PFSK-1 (cell line): ENCODE data around the gene IL20RA.

Source experiments
- FOXP2 ChIP-seq: optimal IDR thresholded peaks from 2 replicates; pipeline ENCODE3; 2011; ENCODE audit warnings: borderline replicate concordance, control low read depth, inconsistent platforms; ENCODE audit not compliant: insufficient read depth; ENCODE audit errors: extremely low read length, extremely low read depth
- POLR2AphosphoS5 ChIP-seq: IDR thresholded peaks from 2 replicates; pipeline ENCODE4 v1.6.1; 2012; ENCODE audit warnings: low read depth, mild to moderate bottlenecking, control low read depth, low read length, moderate library complexity
- SIN3A ChIP-seq: IDR thresholded peaks from 2 replicates; pipeline ENCODE4 v1.6.1; 2012; ENCODE audit warnings: mild to moderate bottlenecking, low read length, moderate library complexity, borderline replicate concordance; ENCODE audit not compliant: insufficient read depth
- TAF1 ChIP-seq: IDR thresholded peaks from 2 replicates; pipeline ENCODE4 v1.6.1; 2012; ENCODE audit warnings: low read length, control low read depth, borderline replicate concordance; ENCODE audit not compliant: insufficient read depth
- TF ChIP-seq, protein P1 (sequence below), 2 experiments: IDR thresholded peaks; 2 replicates each; pipeline versions ENCODE4 v1.6.1 to v1.8.0; 2011 to 2012; ENCODE audit warnings: low read depth in 2 of 2, low read length in 2 of 2, control low read depth in 1 of 2, inconsistent platforms in 1 of 2, mild to moderate bottlenecking in 1 of 2, moderate library complexity in 1 of 2; ENCODE audit not compliant: insufficient read depth in 1 of 2

IL20RA gene

GRCh38 chr6:136990242-136990578, 54.6 kb downstream of the IL20RA start:
- TF ChIP-seq SIN3A (no peak), TAF1 (no peak), FOXP2 (no peak), POLR2AphosphoS5 (no peak)
- TF ChIP-seq, protein P1, sequence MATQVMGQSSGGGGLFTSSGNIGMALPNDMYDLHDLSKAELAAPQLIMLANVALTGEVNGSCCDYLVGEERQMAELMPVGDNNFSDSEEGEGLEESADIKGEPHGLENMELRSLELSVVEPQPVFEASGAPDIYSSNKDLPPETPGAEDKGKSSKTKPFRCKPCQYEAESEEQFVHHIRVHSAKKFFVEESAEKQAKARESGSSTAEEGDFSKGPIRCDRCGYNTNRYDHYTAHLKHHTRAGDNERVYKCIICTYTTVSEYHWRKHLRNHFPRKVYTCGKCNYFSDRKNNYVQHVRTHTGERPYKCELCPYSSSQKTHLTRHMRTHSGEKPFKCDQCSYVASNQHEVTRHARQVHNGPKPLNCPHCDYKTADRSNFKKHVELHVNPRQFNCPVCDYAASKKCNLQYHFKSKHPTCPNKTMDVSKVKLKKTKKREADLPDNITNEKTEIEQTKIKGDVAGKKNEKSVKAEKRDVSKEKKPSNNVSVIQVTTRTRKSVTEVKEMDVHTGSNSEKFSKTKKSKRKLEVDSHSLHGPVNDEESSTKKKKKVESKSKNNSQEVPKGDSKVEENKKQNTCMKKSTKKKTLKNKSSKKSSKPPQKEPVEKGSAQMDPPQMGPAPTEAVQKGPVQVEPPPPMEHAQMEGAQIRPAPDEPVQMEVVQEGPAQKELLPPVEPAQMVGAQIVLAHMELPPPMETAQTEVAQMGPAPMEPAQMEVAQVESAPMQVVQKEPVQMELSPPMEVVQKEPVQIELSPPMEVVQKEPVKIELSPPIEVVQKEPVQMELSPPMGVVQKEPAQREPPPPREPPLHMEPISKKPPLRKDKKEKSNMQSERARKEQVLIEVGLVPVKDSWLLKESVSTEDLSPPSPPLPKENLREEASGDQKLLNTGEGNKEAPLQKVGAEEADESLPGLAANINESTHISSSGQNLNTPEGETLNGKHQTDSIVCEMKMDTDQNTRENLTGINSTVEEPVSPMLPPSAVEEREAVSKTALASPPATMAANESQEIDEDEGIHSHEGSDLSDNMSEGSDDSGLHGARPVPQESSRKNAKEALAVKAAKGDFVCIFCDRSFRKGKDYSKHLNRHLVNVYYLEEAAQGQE (IDR thresholded peaks at IDR 0.05; ENCODE audit: insufficient read depth in 1 of 2, low read depth in 2 of 2, low read length in 2 of 2) = no peak

DNA sequence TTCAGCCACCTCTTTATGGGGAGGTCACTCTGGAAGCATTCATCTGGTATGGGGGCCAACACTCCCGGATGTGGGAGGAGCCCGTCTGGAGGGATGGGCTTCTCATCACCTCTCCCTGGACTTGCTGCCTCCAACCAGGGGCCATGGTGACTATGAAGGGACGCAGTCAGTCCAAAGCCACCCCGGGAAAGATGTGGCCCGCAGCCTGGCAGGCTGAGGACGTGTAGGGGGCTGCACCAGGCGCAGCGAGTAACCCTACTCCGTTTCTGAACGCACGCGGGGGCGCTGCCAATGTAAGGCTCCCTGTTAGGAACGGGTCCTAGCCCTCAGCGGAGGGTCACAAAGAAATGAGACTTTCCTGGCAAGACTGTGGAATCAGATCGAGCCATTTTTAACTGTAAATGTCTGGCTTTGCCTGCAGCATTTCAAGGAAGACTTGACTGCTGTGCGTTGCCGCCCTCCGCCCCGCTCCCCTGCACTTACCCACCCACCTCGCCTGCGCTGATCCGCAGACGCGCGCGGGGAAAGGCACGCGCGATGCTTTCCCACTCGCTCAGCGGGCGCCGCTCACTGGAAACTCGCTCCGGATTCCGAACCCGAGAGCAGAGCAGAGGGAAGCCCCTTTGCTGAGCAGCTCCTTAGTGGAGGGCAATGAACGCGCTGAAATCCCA, 55.1 kb downstream of the IL20RA start:
- TF ChIP-seq FOXP2 = no peak
- no peak for TF ChIP-seq TAF1
- TF ChIP-seq, protein P1 (IDR thresholded peaks at IDR 0.05; ENCODE audit: insufficient read depth in 1 of 2, low read depth in 2 of 2, low read length in 2 of 2) = no peak
- TF ChIP-seq POLR2AphosphoS5 = no peak
- no peak for TF ChIP-seq SIN3A

DNA sequence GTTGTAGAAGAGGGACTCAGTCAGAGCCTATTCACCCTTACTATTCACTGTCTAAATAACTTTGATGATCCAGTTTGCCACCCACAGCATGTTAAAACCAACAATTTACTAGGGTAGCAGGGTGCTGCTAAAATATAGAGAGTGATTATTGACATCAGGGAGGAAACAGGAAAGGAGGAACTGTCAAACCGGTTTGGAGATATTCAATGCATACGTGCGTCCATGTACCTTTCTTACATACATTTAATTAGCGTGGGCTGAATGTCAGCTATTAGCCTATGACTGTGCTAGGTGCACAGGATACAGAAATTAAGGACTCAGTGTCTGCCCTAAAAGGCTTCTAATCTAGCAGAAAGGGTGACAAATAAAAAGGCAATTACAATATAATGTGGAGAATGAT, 57.2 kb downstream of the IL20RA start:
- TF ChIP-seq POLR2AphosphoS5 (no peak), SIN3A (no peak), TAF1 (no peak), FOXP2 (no peak)
- TF ChIP-seq, protein P1 (IDR thresholded peaks at IDR 0.05; ENCODE audit: insufficient read depth in 1 of 2, low read depth in 2 of 2, low read length in 2 of 2) = no peak

- no peak for TF ChIP-seq SIN3A
- TF ChIP-seq, protein P1 (IDR thresholded peaks at IDR 0.05; ENCODE audit: insufficient read depth in 1 of 2, low read depth in 2 of 2, low read length in 2 of 2) = no peak
- no peak for TF ChIP-seq POLR2AphosphoS5
- TF ChIP-seq TAF1 = no peak
- TF ChIP-seq FOXP2 = no peak
Measured at GRCh38 chr6:136985502-136985901, 59.3 kb downstream of the IL20RA start.
